SK-N-SH (cell line): ENCODE results near the gene DHRSX. TPM values are rescaled to one million over a fixed set of nuclear protein-coding genes. Genes with fewer than 3 reads are reported as not detected.

Experiments
- CTCF ChIA-PET: fragments of 300-600, 350-600 bp; formaldehyde crosslinking; extraction: SDS; loops from one replicate; lab custom pipeline; 2021; lab: Yijun Ruan, JAX
- POLR2A ChIA-PET: fragments of 350-600 bp; sonication (Branson Sonifier 250); formaldehyde crosslinking; extraction: SDS; loops from one replicate; lab custom pipeline; 2020; ENCODE audit warnings: antibody characterized with exemption, inconsistent platforms; lab: Yijun Ruan, JAX
- DNase-seq: peaks from one replicate; pipeline ENCODE4 v3.0.0; 2012
- H2AFZ ChIP-seq: fragments of 200-600 bp; sonication (generic); 2 replicates; pipeline ENCODE4 v1.8.1; 2016; ENCODE audit warnings: antibody characterized with exemption, mild to moderate bottlenecking, low read depth
- H3F3A ChIP-seq: fragments of 200-600 bp; sonication (generic); replicated peaks from 2 replicates; pipeline ENCODE3; 2016; ENCODE audit warnings: antibody characterized with exemption, mild to moderate bottlenecking; ENCODE audit not compliant: insufficient read depth
- H3K27ac ChIP-seq, 2 experiments: fragments of 200-500 bp in 1 of 2; fragments of 200-600 bp in 1 of 2; sonication (Bioruptor generic) in 1 of 2; sonication (generic), shearing (Covaris generic) in 1 of 2; 2 replicates each; pipeline versions ENCODE4 v1.5.1 to v1.6.1; 2014 to 2016; ENCODE audit warnings: low read depth in 2 of 2, inconsistent platforms in 1 of 2, low read length in 1 of 2, mild to moderate bottlenecking in 1 of 2, mixed read lengths in 1 of 2
- H3K27me3 ChIP-seq: fragments of 200-600 bp; sonication (generic), shearing (Covaris generic); 2 replicates; pipeline ENCODE4 v1.6.1; 2016; ENCODE audit warnings: mixed run types; ENCODE audit not compliant: insufficient read depth
- H3K36me3 ChIP-seq, 2 experiments: fragments of 200-500 bp in 1 of 2; fragments of 200-600 bp in 1 of 2; sonication (Bioruptor generic) in 1 of 2; sonication (generic) in 1 of 2; replicated peaks in 1 of 2; 2 replicates each; pipeline versions ENCODE3 to v1.5.1; 2014 to 2016; ENCODE audit warnings: low read length in 1 of 2, mild to moderate bottlenecking in 1 of 2; ENCODE audit not compliant: insufficient read depth in 2 of 2, control insufficient read depth in 1 of 2
- H3K4me1 ChIP-seq, 2 experiments: fragments of 200-500 bp in 1 of 2; fragments of 200-600 bp in 1 of 2; sonication (Bioruptor generic) in 1 of 2; sonication (generic), shearing (Covaris generic) in 1 of 2; 2 replicates each; pipeline versions ENCODE4 v1.5.1 to v1.6.1; 2014 to 2016; ENCODE audit warnings: low read depth in 1 of 2, low read length in 1 of 2, mixed run types in 1 of 2; ENCODE audit not compliant: insufficient read depth in 2 of 2, control insufficient read depth in 1 of 2
- H3K4me2 ChIP-seq: fragments of 200-600 bp; sonication (generic), shearing (Covaris generic); 2 replicates; pipeline ENCODE4 v1.6.1; 2017; ENCODE audit warnings: mixed run types
- H3K4me3 ChIP-seq, 2 experiments: fragments of 200-500 bp in 1 of 2; fragments of 200-600 bp in 1 of 2; sonication (Bioruptor generic) in 1 of 2; sonication (generic), shearing (Covaris generic) in 1 of 2; 2 replicates each; pipeline versions ENCODE4 v1.5.1 to v1.8.1; 2014 to 2016; ENCODE audit warnings: low read depth in 2 of 2, inconsistent platforms in 1 of 2, low read length in 1 of 2, mild to moderate bottlenecking in 1 of 2, mixed read lengths in 1 of 2, moderate library complexity in 1 of 2
- H3K79me2 ChIP-seq: fragments of 200-600 bp; sonication (generic); 2 replicates; pipeline ENCODE4 v1.8.1; 2017; ENCODE audit warnings: mild to moderate bottlenecking; ENCODE audit not compliant: insufficient read depth
- H3K9ac ChIP-seq: fragments of 200-600 bp; sonication (generic); 2 replicates; pipeline ENCODE4 v1.6.1; 2017; ENCODE audit warnings: mixed run types
- H3K9me2 ChIP-seq: fragments of 200-600 bp; sonication (generic); 2 replicates; pipeline ENCODE4 v1.6.1; 2017; ENCODE audit warnings: mixed run types
- H3K9me3 ChIP-seq: fragments of 200-600 bp; sonication (generic); 2 replicates; pipeline ENCODE4 v1.6.1; 2017; ENCODE audit warnings: mixed run types, mild to moderate bottlenecking, moderate library complexity
- H4K20me1 ChIP-seq: fragments of 200-600 bp; sonication (generic); 2 replicates; pipeline ENCODE4 v1.6.1; 2017; ENCODE audit warnings: mild to moderate bottlenecking, mixed run types; ENCODE audit not compliant: insufficient read depth
- EP300 ChIP-seq, 2 experiments: IDR thresholded peaks; 2 replicates each; pipeline versions ENCODE4 v1.4.0 to v1.6.1; 2012; ENCODE audit warnings: borderline replicate concordance in 1 of 2, low read depth in 1 of 2, low read length in 1 of 2
- EZH2phosphoT487 ChIP-seq: fragments of 200-600 bp; sonication (generic); IDR thresholded peaks from 2 replicates; pipeline ENCODE4 v1.6.1; 2017; ENCODE audit warnings: low read depth, mixed run types, mild to moderate bottlenecking, antibody characterized with exemption, moderate library complexity, borderline replicate concordance
- FOSL2 ChIP-seq: IDR thresholded peaks from 2 replicates; pipeline ENCODE4 v1.4.0; 2012; ENCODE audit warnings: low read depth, mild to moderate bottlenecking, moderate library complexity, borderline replicate concordance
- FOXJ3 ChIP-seq: sonication (generic); formaldehyde crosslinking; IDR thresholded peaks from 2 replicates; pipeline ENCODE4 v1.5.1; 2020; ENCODE audit warnings: mild to moderate bottlenecking, missing genetic modification reagents
- GATA2 ChIP-seq: sonication (generic); formaldehyde crosslinking; IDR thresholded peaks from 2 replicates; pipeline ENCODE4 v1.5.0; 2020; ENCODE audit warnings: mild to moderate bottlenecking, missing genetic modification reagents
- JUND ChIP-seq: IDR thresholded peaks from 2 replicates; pipeline ENCODE4 v1.4.0; 2012
- MAX ChIP-seq: IDR thresholded peaks from 2 replicates; pipeline ENCODE4 v1.4.0; 2012; ENCODE audit warnings: low read depth
- MXI1 ChIP-seq: IDR thresholded peaks from 2 replicates; pipeline ENCODE4 v1.6.1; 2012; ENCODE audit warnings: mild to moderate bottlenecking, low read depth, low read length, improper control_type of control experiment
- NRF1 ChIP-seq: IDR thresholded peaks from 2 replicates; pipeline ENCODE4 v1.6.1; 2012; ENCODE audit warnings: low read depth, mild to moderate bottlenecking, low read length
- POLR2AphosphoS5 ChIP-seq: IDR thresholded peaks from 2 replicates; pipeline ENCODE4 v1.6.1; 2012; ENCODE audit warnings: low read depth, low read length
- RAD21 ChIP-seq: IDR thresholded peaks from 2 replicates; pipeline ENCODE4 v1.6.1; 2012; ENCODE audit warnings: mild to moderate bottlenecking, low read length
- RCOR1 ChIP-seq: fragments of 150-350 bp; IDR thresholded peaks from 2 replicates; pipeline ENCODE4 v1.6.1; 2017; ENCODE audit warnings: antibody characterized with exemption, low read length
- RFX5 ChIP-seq: IDR thresholded peaks from 2 replicates; pipeline ENCODE4 v1.6.1; 2012; ENCODE audit warnings: mild to moderate bottlenecking, improper control_type of control experiment, low read length
- SMC3 ChIP-seq: IDR thresholded peaks from 2 replicates; pipeline ENCODE4 v1.6.1; 2012; ENCODE audit warnings: low read depth, low read length, improper control_type of control experiment
- TCF12 ChIP-seq: IDR thresholded peaks from 2 replicates; pipeline ENCODE4 v1.4.0; 2012
- TEAD4 ChIP-seq: IDR thresholded peaks from 2 replicates; pipeline ENCODE4 v1.4.0; 2012; ENCODE audit warnings: mild to moderate bottlenecking, borderline replicate concordance; ENCODE audit not compliant: insufficient read depth
- ZBTB33 ChIP-seq: IDR thresholded peaks from 2 replicates; pipeline ENCODE4 v1.4.0; 2012; ENCODE audit warnings: low read depth, borderline replicate concordance
- WGBS: methylation state at CpG from one replicate; pipeline ENCODE4 v1.1.6; 2017; ENCODE audit warnings: low lambda C conversion rate; 5-methylcytosine and 5-hydroxymethylcytosine counted together
- polyA plus RNA-seq, 3 experiments: library from polyadenylated mRNA; depleted of rRNA; stranded (reverse); fragments of >200 nt; gene quantifications; 2 replicates each; pipeline ENCODE4 v1.2.3, GENCODE V29; 2012
- TF ChIP-seq, protein P1 (sequence below): fragments of 150-350 bp; IDR thresholded peaks from 2 replicates; pipeline ENCODE4 v1.6.1; 2016; ENCODE audit warnings: mild to moderate bottlenecking, low read depth, low read length
- TF ChIP-seq, protein P2 (sequence below): fragments of 150-350 bp; IDR thresholded peaks from 2 replicates; pipeline ENCODE4 v1.6.1; 2017; ENCODE audit warnings: antibody characterized with exemption, low read length, low read depth, borderline replicate concordance
- TF ChIP-seq, protein P3 (sequence below): IDR thresholded peaks from 2 replicates; pipeline ENCODE4; 2012
- TF ChIP-seq, protein P4 (sequence below): IDR thresholded peaks from 2 replicates; pipeline ENCODE4 v1.4.0; 2012; ENCODE audit warnings: low read depth, borderline replicate concordance

Gene DHRSX
- polyA plus RNA-seq, 1 of the 3 experiments (the other 2 are of a cell fraction): 34.3 TPM

- TF ChIP-seq MXI1 (no peak), JUND (no peak)
- TF ChIP-seq, protein P1, sequence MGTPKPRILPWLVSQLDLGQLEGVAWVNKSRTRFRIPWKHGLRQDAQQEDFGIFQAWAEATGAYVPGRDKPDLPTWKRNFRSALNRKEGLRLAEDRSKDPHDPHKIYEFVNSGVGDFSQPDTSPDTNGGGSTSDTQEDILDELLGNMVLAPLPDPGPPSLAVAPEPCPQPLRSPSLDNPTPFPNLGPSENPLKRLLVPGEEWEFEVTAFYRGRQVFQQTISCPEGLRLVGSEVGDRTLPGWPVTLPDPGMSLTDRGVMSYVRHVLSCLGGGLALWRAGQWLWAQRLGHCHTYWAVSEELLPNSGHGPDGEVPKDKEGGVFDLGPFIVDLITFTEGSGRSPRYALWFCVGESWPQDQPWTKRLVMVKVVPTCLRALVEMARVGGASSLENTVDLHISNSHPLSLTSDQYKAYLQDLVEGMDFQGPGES: no peak
Measured at GRCh38 chrX:2511326-2511725, 10.6 kb upstream of the DHRSX start (continued).

GRCh38 chrX:2508648-2509335 lies 8.0 kb upstream of the DHRSX start:
- Histone ChIP-seq H3F3A (no peaks in the 10 kb centered on the region), H4K20me1 (no peaks in the 10 kb centered on the region), H3K4me3 (no peak overlapping the region), H3K4me2 (no peak overlapping the region), H3K9me3 (no peaks in the 10 kb centered on the region), H3K79me2 (no peaks in the 10 kb centered on the region), H3K27ac (no peak overlapping the region), H3K27me3 (no peaks in the 10 kb centered on the region), H2AFZ (peak overlapping the region; percentile 69), H3K9ac (no peak overlapping the region), H3K4me1 (no peaks in the 10 kb centered on the region), H3K36me3 (no peaks in the 10 kb centered on the region), H3K9me2 (no peaks in the 10 kb centered on the region)
- 40% methylated on average over 9 of the region's 9 CpGs for WGBS
- ChIA-PET CTCF (no interaction called here), POLR2A (no interaction called here)
- TF ChIP-seq RFX5 (no peak), TCF12 (no peak), TEAD4 (no peak), ZBTB33 (no peak), FOXJ3 (CRISPR knock-in tag) (no peak), EZH2phosphoT487 (no peak), JUND (no peak), RAD21 (no peak), EP300 (IDR thresholded peaks at IDR 0.05; ENCODE audit: borderline replicate concordance in 1 of 2, low read depth in 1 of 2, low read length in 1 of 2) (no peak), NRF1 (no peak), RCOR1 (no peak), SMC3 (no peak), MAX (no peak), POLR2AphosphoS5 (no peak), GATA2 (CRISPR knock-in tag) (no peak), FOSL2 (no peak)
- TF ChIP-seq, protein P2, sequence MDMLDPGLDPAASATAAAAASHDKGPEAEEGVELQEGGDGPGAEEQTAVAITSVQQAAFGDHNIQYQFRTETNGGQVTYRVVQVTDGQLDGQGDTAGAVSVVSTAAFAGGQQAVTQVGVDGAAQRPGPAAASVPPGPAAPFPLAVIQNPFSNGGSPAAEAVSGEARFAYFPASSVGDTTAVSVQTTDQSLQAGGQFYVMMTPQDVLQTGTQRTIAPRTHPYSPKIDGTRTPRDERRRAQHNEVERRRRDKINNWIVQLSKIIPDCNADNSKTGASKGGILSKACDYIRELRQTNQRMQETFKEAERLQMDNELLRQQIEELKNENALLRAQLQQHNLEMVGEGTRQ: no peak
- TF ChIP-seq, protein P3, sequence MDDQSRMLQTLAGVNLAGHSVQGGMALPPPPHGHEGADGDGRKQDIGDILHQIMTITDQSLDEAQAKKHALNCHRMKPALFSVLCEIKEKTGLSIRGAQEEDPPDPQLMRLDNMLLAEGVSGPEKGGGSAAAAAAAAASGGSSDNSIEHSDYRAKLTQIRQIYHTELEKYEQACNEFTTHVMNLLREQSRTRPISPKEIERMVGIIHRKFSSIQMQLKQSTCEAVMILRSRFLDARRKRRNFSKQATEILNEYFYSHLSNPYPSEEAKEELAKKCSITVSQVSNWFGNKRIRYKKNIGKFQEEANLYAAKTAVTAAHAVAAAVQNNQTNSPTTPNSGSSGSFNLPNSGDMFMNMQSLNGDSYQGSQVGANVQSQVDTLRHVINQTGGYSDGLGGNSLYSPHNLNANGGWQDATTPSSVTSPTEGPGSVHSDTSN: no peak
- TF ChIP-seq, protein P4, sequence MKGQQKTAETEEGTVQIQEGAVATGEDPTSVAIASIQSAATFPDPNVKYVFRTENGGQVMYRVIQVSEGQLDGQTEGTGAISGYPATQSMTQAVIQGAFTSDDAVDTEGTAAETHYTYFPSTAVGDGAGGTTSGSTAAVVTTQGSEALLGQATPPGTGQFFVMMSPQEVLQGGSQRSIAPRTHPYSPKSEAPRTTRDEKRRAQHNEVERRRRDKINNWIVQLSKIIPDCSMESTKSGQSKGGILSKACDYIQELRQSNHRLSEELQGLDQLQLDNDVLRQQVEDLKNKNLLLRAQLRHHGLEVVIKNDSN: no peak
- DNase-seq: no peak
